ENCODE results near the gene ROCK2.

Gene ROCK2

DNA sequence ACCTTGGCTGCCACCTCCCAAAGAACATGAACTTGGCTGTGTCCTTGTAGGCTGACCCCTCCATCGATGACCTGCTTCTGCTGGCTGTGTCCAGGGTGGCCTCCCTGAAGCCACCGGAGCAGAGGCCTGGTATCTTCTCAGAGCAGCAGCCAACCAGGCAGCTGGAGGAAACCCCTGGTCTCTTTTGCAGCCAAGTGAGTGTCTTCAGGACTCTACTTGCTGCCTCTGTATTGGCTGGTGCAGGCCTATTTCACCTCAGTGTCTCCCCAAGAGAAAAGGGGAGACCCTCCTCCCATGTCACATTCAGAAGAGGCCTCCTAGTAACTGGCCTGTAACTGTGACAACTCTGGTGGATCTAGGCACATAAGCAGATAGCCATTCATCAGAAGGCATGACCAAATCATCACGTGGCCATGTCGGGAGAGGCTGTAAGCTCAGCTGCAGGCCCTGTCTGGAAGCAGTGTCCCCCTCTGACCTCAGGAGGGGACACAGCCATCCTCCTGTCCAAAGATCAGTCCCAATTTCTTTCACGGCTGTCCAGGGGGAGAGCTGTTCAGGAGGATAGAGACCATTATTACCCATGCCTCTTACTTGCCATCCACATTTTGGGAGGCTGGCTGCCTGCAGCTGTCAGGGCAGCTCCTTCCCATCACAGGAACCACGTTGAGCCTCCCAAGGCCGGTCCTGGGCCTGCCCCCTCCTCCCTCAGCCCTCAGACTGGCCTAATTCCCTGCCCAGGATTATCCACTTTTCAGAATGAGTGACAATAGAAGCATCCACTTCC lies 20.9 kb upstream of the ROCK2 start:
- no peak for TF ChIP-seq SIN3A (IDR thresholded peaks at IDR 0.05; ENCODE audit: borderline replicate concordance, insufficient read depth, low read length)
- TF ChIP-seq FOXP2 (optimal IDR thresholded peaks at IDR 0.05; ENCODE audit: borderline replicate concordance, extremely low read depth, extremely low read length, insufficient read depth), result no peak
- TF ChIP-seq, protein P1, sequence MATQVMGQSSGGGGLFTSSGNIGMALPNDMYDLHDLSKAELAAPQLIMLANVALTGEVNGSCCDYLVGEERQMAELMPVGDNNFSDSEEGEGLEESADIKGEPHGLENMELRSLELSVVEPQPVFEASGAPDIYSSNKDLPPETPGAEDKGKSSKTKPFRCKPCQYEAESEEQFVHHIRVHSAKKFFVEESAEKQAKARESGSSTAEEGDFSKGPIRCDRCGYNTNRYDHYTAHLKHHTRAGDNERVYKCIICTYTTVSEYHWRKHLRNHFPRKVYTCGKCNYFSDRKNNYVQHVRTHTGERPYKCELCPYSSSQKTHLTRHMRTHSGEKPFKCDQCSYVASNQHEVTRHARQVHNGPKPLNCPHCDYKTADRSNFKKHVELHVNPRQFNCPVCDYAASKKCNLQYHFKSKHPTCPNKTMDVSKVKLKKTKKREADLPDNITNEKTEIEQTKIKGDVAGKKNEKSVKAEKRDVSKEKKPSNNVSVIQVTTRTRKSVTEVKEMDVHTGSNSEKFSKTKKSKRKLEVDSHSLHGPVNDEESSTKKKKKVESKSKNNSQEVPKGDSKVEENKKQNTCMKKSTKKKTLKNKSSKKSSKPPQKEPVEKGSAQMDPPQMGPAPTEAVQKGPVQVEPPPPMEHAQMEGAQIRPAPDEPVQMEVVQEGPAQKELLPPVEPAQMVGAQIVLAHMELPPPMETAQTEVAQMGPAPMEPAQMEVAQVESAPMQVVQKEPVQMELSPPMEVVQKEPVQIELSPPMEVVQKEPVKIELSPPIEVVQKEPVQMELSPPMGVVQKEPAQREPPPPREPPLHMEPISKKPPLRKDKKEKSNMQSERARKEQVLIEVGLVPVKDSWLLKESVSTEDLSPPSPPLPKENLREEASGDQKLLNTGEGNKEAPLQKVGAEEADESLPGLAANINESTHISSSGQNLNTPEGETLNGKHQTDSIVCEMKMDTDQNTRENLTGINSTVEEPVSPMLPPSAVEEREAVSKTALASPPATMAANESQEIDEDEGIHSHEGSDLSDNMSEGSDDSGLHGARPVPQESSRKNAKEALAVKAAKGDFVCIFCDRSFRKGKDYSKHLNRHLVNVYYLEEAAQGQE (IDR thresholded peaks at IDR 0.05; ENCODE audit: insufficient read depth in 1 of 2, low read depth in 2 of 2, low read length in 2 of 2), result no peak
- TF ChIP-seq POLR2AphosphoS5 (IDR thresholded peaks at IDR 0.05; ENCODE audit: low read depth, low read length), result no peak
- TF ChIP-seq TAF1 (IDR thresholded peaks at IDR 0.05; ENCODE audit: borderline replicate concordance, insufficient read depth, low read length), result no peak

DNA sequence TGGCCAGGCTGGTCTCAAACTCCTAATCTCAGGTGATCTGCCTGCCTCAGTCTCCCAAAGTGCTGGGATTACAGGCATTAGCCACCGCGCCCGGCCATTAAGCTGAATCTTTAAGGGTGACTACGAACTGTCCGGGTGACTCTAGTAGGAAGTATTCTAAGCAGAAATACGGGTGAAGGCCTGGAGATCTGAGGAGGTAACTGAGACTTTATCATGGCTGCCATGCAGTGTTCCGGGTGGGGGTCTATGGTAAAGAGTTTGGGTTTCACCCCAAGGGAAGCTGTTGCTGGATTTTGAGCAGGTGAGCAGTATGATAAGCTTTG lies 20.1 kb upstream of the ROCK2 start:
- no peak for TF ChIP-seq SIN3A (IDR thresholded peaks at IDR 0.05; ENCODE audit: borderline replicate concordance, insufficient read depth, low read length)

- TF ChIP-seq, protein P1 (IDR thresholded peaks at IDR 0.05; ENCODE audit: insufficient read depth in 1 of 2, low read depth in 2 of 2, low read length in 2 of 2), result no peak
- TF ChIP-seq TAF1 (IDR thresholded peaks at IDR 0.05; ENCODE audit: borderline replicate concordance, insufficient read depth, low read length) (no peak), POLR2AphosphoS5 (IDR thresholded peaks at IDR 0.05; ENCODE audit: low read depth, low read length) (no peak), SIN3A (IDR thresholded peaks at IDR 0.05; ENCODE audit: borderline replicate concordance, insufficient read depth, low read length) (no peak), FOXP2 (optimal IDR thresholded peaks at IDR 0.05; ENCODE audit: borderline replicate concordance, extremely low read depth, extremely low read length, insufficient read depth) (no peak)
These were observed 19.6 kb upstream of the ROCK2 start for GRCh38 chr2:11363868-11364564.

GRCh38 chr2:11359865-11360264 lies 15.4 kb upstream of the ROCK2 start:
- TF ChIP-seq SIN3A (IDR thresholded peaks at IDR 0.05; ENCODE audit: borderline replicate concordance, insufficient read depth, low read length), result no peak
- TF ChIP-seq POLR2AphosphoS5 (IDR thresholded peaks at IDR 0.05; ENCODE audit: low read depth, low read length), result no peak
- TF ChIP-seq, protein P1 (IDR thresholded peaks at IDR 0.05; ENCODE audit: insufficient read depth in 1 of 2, low read depth in 2 of 2, low read length in 2 of 2), result no peak
- TF ChIP-seq TAF1 (IDR thresholded peaks at IDR 0.05; ENCODE audit: borderline replicate concordance, insufficient read depth, low read length), result no peak
- no peak for TF ChIP-seq FOXP2 (optimal IDR thresholded peaks at IDR 0.05; ENCODE audit: borderline replicate concordance, extremely low read depth, extremely low read length, insufficient read depth)

GRCh38 chr2:11357428-11357972 lies 13.1 kb upstream of the ROCK2 start:
- TF ChIP-seq TAF1 (IDR thresholded peaks at IDR 0.05; ENCODE audit: borderline replicate concordance, insufficient read depth, low read length), result no peak
- no peak for TF ChIP-seq SIN3A (IDR thresholded peaks at IDR 0.05; ENCODE audit: borderline replicate concordance, insufficient read depth, low read length)
- no peak for TF ChIP-seq POLR2AphosphoS5 (IDR thresholded peaks at IDR 0.05; ENCODE audit: low read depth, low read length)
- TF ChIP-seq, protein P1 (IDR thresholded peaks at IDR 0.05; ENCODE audit: insufficient read depth in 1 of 2, low read depth in 2 of 2, low read length in 2 of 2), result no peak
- TF ChIP-seq FOXP2 (optimal IDR thresholded peaks at IDR 0.05; ENCODE audit: borderline replicate concordance, extremely low read depth, extremely low read length, insufficient read depth), result no peak

Data from PFSK-1 (cell line).